ENCODE measurements around the gene SLC35E2B.

GRCh38 chr1:1619917-1620361 is 72.7 kb downstream of the SLC35E2B start:
- TF ChIP-seq TAF1 (IDR thresholded peaks at IDR 0.05; ENCODE audit: borderline replicate concordance, insufficient read depth, low read length) (no peak), POLR2AphosphoS5 (IDR thresholded peaks at IDR 0.05; ENCODE audit: low read depth, low read length) (no peak), REST (IDR thresholded peaks at IDR 0.05; ENCODE audit: insufficient read depth in 1 of 2, low read depth in 2 of 2, low read length in 2 of 2) (no peak)
